ENCODE measurements around the gene OR7E24. TPM values are rescaled to one million over a fixed set of nuclear protein-coding genes. Genes with fewer than 3 reads are reported as not detected.
"Not testable (repeated sequence)": the region's sequence is repeated elsewhere in the genome, so short reads cannot be mapped to it uniquely, and the experiment has no call there.

The OR7E24 gene
- total RNA-seq = not detected in 2 replicates
- long read RNA-seq = 0 reads

GRCh38 chr19:9250630-9251029, at the start of gene OR7E24:
Gene OR7E24, plus strand, starts transcription at chr19:9250930. Its CDS starts 114 bp downstream, at chr19:9251044.
- H3K27ac Mint-ChIP-seq (ENCODE audit: unreplicated experiment) = no peak within 1 kb of the TSS
- TF ChIP-seq CTCF (conservative IDR thresholded peaks at IDR 0.05) = no peak
- DNase-seq (ENCODE audit: low read depth, low spot score) = no peak
- peaks cover 19% of the 10 kb centered on the region for H3K9me3 Mint-ChIP-seq
- H3K27me3 Mint-ChIP-seq (ENCODE audit: low read depth) = peaks cover 4% of the 10 kb centered on the region
- peaks cover 5% of the 10 kb centered on the region for H3K36me3 Mint-ChIP-seq (ENCODE audit: low read depth)
- H3K4me3 Mint-ChIP-seq = no peak within 1 kb of the TSS
- H3K4me1 Mint-ChIP-seq = no peaks in the 10 kb centered on the region

GRCh38 chr19:9205501-9206113, 45.1 kb upstream of the OR7E24 start:
- DNase-seq (ENCODE audit: low read depth, low spot score) = peak; percentile 71
- no peaks in the 10 kb centered on the region for H3K4me1 Mint-ChIP-seq
- H3K9me3 Mint-ChIP-seq = peaks cover 3% of the 10 kb centered on the region
- peaks cover 38% of the 10 kb centered on the region for H3K27me3 Mint-ChIP-seq (ENCODE audit: low read depth)
- no peak overlapping the region for H3K27ac Mint-ChIP-seq (ENCODE audit: unreplicated experiment)
- H3K36me3 Mint-ChIP-seq (ENCODE audit: low read depth) = no peaks in the 10 kb centered on the region
- no peak overlapping the region for H3K4me3 Mint-ChIP-seq
- TF ChIP-seq CTCF (conservative IDR thresholded peaks at IDR 0.05) = peak; percentile 90

DNA sequence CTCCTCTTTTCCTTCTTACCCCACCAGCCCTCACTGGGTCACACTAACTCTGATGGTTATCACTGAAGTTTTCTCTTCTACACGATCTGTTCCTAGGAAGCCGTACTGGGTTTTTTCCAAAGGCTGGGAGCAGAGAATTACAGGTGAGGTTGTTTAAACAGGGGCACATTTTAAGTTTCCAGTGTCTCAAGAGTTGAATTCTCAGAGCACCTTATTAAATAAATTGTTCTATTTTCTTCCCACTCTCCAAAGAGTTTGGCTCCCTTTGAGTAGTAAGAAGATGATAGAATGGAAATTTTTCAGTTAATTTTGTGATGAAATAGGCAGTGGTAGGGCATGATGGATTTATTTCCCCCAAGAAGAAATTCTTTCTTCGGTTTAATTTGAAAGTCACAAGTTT, 31.2 kb upstream of the OR7E24 start, which contains the start of gene OR7D4:
TSS of gene OR7D4 (minus strand) at position 101 of the 400 bp plus-strand sequence. CDS start 4,752 bp downstream, outside the sequence.
- Mint-ChIP-seq H3K4me1 (no peaks in the 10 kb centered on the region), H3K27ac (ENCODE audit: unreplicated experiment) (no peak within 1 kb of the TSS), H3K27me3 (ENCODE audit: low read depth) (peaks cover 3% of the 10 kb centered on the region), H3K4me3 (no peak within 1 kb of the TSS), H3K36me3 (ENCODE audit: low read depth) (no peaks in the 10 kb centered on the region), H3K9me3 (peaks cover 25% of the 10 kb centered on the region)
- DNase-seq (ENCODE audit: low read depth, low spot score) = no peak
- TF ChIP-seq CTCF (conservative IDR thresholded peaks at IDR 0.05) = no peak

DNA sequence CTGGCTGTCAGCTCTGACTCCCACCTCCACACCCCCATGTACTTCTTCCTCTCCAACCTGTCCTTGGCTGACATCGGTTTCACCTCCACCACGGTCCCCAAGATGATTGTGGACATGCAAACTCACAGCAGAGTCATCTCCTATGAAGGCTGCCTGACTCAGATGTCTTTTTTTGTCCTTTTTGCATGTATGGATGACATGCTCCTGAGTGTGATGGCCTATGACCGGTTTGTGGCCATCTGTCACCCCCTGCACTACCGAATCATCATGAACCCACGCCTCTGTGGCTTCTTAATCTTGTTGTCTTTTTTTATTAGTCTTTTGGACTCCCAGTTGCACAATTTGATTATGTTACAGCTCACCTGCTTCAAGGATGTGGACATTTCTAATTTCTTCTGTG, 506 bp downstream of the OR7E24 start:
- Mint-ChIP-seq H3K27me3 (ENCODE audit: low read depth) (peaks cover 4% of the 10 kb centered on the region), H3K27ac (ENCODE audit: unreplicated experiment) (no peak overlapping the region), H3K36me3 (ENCODE audit: low read depth) (peaks cover 5% of the 10 kb centered on the region), H3K4me3 (no peak overlapping the region), H3K4me1 (no peaks in the 10 kb centered on the region), H3K9me3 (peaks cover 19% of the 10 kb centered on the region)
- no peak for TF ChIP-seq CTCF (conservative IDR thresholded peaks at IDR 0.05)
- DNase-seq (ENCODE audit: low read depth, low spot score) = no peak

DNA sequence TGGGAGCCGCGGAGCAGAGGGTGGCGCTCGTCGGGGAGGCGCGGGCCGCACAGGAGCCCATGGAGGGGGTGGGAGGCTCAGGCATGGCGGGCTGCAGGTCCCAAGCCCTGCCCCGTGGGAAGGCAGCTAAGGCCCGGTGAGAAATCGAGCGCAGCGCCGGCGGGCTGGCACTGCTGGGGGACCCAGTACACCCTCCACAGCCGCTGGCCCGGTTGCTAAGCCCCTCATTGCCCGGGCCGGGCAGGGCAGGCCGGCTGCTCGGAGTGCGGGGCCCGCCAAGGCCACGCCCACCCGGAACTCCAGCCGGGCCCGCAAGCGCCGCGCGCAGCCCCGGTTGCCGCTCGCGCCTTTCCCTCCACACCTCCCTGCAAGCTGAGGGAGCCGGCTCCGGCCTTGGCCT, 32.8 kb downstream of the OR7E24 start:
- not testable (repeated sequence) for H3K4me1 Mint-ChIP-seq; H3K36me3 Mint-ChIP-seq (ENCODE audit: low read depth); H3K27ac Mint-ChIP-seq (ENCODE audit: unreplicated experiment); H3K4me3 Mint-ChIP-seq; DNase-seq (ENCODE audit: low read depth, low spot score); H3K27me3 Mint-ChIP-seq (ENCODE audit: low read depth)
- H3K9me3 Mint-ChIP-seq = peaks cover 20% of the 10 kb centered on the region

DNA sequence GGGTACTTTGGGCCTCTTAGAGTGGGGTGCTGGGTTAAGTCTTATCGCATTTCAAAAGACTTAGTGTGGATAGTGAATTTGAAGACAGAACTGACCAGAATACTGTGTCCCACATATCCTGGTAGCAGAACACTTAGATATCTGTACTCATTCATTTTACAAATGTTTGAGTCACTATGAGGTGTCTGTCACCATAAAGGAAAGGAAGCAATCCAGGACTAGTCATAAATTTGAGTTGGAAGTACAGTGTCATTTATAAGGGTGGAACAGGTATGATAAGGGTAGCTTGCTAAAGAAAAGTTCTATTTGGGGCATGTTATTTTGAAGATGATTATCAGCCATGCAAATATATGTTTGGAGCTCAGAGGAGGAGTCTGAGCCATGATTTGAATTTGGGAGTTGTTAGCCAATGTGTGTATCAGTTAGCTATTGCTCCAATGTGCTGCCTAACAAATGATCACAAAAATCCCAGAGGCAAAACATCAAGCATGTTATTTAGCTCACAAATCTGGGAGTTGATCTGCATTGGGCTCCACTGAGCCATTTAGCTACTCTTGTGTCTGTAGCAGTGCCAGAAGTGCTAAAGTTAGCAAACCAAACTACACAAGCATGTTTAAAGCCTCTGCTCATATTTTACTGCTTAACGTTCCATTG, 38.6 kb downstream of the OR7E24 start:
- DNase-seq (ENCODE audit: low read depth, low spot score) = no peak
- TF ChIP-seq CTCF (conservative IDR thresholded peaks at IDR 0.05) = no peak
- no peak overlapping the region for H3K27ac Mint-ChIP-seq (ENCODE audit: unreplicated experiment)
- no peaks in the 10 kb centered on the region for H3K4me1 Mint-ChIP-seq
- peaks cover 25% of the 10 kb centered on the region for H3K9me3 Mint-ChIP-seq
- peaks cover 38% of the 10 kb centered on the region for H3K36me3 Mint-ChIP-seq (ENCODE audit: low read depth)
- H3K4me3 Mint-ChIP-seq = no peak overlapping the region
- no peaks in the 10 kb centered on the region for H3K27me3 Mint-ChIP-seq (ENCODE audit: low read depth)
